GM18507 (cell line): ENCODE data around the gene PLD1.

Experiments used
- DNase-seq: peaks from one replicate; pipeline ENCODE4 v3.0.0; 2011; ENCODE audit warnings: low read depth; ENCODE audit not compliant: insufficient read length; ENCODE audit errors: extremely low spot score
- FAIRE-seq: peaks from 2 replicates; lab custom pipeline; 2011; peaks lifted over from hg19 to GRCh38; lab: Jason Lieb, UNC

PLD1 gene

GRCh38 chr3:171783086-171783485, 27.2 kb downstream of the PLD1 start:
- DNase-seq (no peak), FAIRE-seq (no peak)

- FAIRE-seq (no peak), DNase-seq (no peak)
Observed at GRCh38 chr3:171782617-171783016, 27.7 kb downstream of the PLD1 start.

GRCh38 chr3:171781711-171782127, 28.6 kb downstream of the PLD1 start:
- FAIRE-seq: no peak

GRCh38 chr3:171778493-171778892, 31.8 kb downstream of the PLD1 start:
- DNase-seq (no peak), FAIRE-seq (no peak)

More at GRCh38 chr3:171781711-171782127, 28.6 kb downstream of the PLD1 start:
- DNase-seq: no peak

- DNase-seq: no peak
- FAIRE-seq: no peak
Observed at GRCh38 chr3:171777596-171777995, 32.7 kb downstream of the PLD1 start.

GRCh38 chr3:171776839-171777583, 33.3 kb downstream of the PLD1 start:
- DNase-seq (no peak), FAIRE-seq (no peak)

- DNase-seq: no peak
- no peak for FAIRE-seq
Observed at GRCh38 chr3:171776411-171776810, 33.9 kb downstream of the PLD1 start.

- no peak for FAIRE-seq
- no peak for DNase-seq
Observed at GRCh38 chr3:171775943-171776342, 34.3 kb downstream of the PLD1 start.

GRCh38 chr3:171774521-171774920, 35.8 kb downstream of the PLD1 start:
- DNase-seq (no peak), FAIRE-seq (no peak)

GRCh38 chr3:171772427-171773056, 37.7 kb downstream of the PLD1 start:
- DNase-seq: peak; percentile 18
- FAIRE-seq: peak; percentile 67

- DNase-seq (no peak), FAIRE-seq (peak; percentile 46)
Observed at GRCh38 chr3:171770689-171771620, 39.3 kb downstream of the PLD1 start.

- DNase-seq: no peak
- FAIRE-seq: no peak
Observed at GRCh38 chr3:171769461-171769860, 40.8 kb downstream of the PLD1 start.

GRCh38 chr3:171768986-171769385, 41.3 kb downstream of the PLD1 start:
- no peak for FAIRE-seq
- no peak for DNase-seq

GRCh38 chr3:171768281-171768900, 41.9 kb downstream of the PLD1 start:
- FAIRE-seq (no peak), DNase-seq (no peak)

- FAIRE-seq (no peak), DNase-seq (no peak)
Observed at GRCh38 chr3:171765511-171765887, 44.8 kb downstream of the PLD1 start.

- FAIRE-seq: no peak
- DNase-seq: no peak
Observed at GRCh38 chr3:171763392-171763791, 46.9 kb downstream of the PLD1 start.

- FAIRE-seq: no peak
- no peak for DNase-seq
Observed at GRCh38 chr3:171760477-171760876, 49.8 kb downstream of the PLD1 start.

- DNase-seq: no peak
- no peak for FAIRE-seq
Observed at GRCh38 chr3:171758109-171758508, 52.2 kb downstream of the PLD1 start.

- FAIRE-seq: no peak
- no peak for DNase-seq
Observed at GRCh38 chr3:171757361-171758034, 52.8 kb downstream of the PLD1 start.
